Measurements from ENCODE around the gene CHMP1B.
"Not testable (repeated sequence)": the region's sequence is repeated elsewhere in the genome, so short reads cannot be mapped to it uniquely, and the experiment has no call there.

CHMP1B gene

DNA sequence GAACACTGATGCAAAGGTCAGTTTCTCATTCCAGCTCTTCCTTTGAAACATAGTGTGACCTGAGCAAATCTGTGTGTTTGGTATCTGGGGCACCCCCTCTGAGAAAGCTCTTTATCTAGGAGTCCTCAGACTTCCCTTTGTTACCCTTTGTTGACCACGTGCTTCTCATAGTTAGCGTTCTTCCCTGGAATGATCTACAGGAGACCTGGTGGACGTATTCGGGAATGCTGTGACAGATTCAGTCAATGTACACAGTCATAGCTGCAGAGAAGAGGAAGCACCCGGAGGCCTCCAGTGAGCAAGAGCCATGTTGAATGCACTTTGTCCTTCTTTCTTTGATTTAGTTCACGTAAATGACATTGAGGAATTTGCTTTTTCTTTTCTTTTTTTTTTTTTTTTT is 10.7 kb upstream of the CHMP1B start:
- no peak for DNase-seq

DNA sequence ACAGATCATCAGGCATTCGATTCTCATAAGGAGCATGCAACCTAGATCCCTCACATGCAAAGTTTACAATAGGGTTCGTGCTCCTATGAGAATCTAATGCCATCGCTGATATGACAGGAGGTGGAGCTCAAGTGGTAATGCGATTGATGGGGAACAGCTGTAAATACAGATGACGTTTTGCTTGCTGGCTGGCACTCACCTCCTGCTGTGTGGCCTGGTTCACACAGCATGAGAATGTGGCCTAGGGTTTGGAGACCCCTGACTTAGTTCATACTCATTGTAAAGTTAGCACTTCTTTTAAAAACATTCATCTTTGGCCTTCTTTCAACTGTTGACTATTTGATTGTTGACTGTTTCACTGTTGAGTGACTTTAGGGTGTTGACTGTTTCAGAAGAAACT is 8.7 kb upstream of the CHMP1B start:
- peak; percentile 23 for DNase-seq

DNA sequence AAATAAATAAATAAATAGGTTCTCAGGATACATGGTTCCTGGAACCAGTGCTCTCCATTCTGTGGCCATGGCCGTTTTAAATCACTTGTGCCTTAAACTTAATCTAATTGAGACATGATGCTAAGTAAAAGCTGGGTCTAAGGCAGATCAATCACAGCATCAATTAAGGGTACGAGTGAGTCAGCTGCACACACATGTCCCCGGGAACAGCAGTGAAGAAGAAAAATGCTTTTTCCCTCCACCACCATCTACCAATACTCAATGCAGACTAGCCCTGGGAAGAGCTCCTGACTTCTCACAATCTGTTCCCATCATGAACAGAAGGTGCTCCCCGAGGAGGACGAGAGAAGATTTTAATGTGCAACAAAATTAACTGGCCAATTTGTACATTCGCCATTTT is 6.8 kb upstream of the CHMP1B start:
- no peak for DNase-seq

DNA sequence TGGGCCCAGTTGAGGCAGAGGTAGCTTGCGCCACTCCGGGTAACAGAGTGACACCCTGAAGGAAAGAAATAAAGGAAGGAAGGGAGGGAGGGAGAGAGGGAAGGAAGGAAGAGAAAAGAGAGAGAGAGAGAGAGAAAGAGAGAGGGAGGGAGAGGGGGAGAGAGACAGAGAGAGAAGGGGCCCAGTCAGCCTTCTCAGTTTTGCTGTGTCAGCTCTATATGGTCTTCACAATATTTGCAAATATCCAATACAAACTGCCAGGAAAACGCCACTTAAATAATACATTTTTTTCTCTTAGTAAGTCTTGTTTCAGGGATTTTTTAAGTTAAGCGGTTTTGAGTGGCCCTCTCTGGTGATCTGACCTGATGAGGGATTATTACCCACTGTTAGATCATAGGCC is 5.6 kb upstream of the CHMP1B start:
- no peak for DNase-seq

DNA sequence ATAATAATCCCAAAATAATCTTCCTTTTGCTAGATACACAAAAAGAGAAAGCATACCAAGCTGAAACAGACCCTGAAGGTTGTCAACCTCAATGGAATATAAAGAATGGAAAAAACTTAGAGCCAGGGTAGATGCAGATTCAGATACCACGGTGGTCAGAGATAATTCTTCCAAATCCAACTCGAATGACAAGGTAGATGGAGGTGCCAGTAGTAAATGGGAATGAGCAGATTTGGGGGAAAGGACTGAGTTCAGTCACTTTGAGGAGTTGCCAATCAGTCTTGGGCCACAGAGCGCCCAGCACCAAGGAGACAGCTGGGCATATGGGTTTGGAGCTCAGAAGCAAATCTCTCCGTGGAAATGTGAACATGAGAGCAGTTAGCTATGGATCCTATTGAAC is 3.4 kb upstream of the CHMP1B start:
- no peak for DNase-seq

DNA sequence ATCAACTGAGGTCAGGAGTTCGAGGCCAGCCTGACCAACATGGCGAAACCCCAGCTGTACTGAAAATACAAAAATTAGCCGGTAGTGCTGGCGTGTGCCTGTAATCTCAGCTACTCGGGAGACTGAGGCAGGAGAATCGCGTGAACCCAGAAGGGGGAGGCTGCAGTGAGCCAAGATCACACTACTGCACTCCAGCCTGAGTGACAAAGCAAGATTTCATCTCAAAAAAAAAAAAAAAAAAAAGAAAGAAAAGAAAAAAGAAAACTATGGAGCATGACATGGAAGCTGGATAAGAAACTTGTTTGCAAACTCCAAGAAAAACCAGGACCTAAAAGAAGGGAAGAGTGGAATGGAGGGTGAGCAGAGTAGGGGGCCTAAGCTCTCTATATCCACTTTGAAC is 1.9 kb upstream of the CHMP1B start:
- DNase-seq, result no peak

DNA sequence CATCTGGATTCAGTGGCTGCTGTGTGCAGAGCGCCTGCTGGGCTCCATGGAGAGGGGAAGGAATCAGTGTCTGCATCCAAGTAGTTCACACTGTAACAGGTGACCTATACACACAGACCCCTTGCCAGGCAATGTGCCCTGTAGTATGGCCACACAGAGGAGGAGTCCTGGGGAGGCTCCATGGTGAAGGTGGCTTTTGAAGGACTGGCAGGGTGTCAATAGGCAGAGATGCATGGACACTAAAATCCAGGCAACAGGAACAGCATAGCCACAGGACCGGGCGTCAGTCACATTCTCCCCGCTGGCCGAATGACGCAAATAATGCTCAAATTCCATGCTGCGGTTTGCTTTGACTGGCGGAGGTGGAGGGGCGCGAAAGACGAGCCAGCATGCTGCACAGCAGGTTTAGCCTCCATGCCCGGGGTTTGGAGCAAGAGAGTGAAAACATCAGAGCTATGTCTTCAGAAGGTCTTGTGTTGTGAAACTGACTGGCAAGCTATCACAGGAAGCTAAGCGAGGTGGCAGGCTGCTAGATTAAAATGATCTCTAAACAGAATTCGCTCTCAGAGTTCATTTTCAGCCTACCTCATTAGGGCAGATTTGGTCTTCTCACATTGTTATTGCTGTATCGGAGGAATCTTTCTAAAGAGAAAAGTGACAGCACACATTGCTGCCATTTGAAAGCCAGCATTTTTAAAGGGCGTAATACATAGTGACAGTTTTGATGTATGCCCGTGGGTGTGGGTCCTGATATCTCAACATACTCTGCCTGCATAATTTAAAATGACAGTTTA is 1.2 kb upstream of the CHMP1B start:
- DNase-seq, result peak; percentile 82

DNA sequence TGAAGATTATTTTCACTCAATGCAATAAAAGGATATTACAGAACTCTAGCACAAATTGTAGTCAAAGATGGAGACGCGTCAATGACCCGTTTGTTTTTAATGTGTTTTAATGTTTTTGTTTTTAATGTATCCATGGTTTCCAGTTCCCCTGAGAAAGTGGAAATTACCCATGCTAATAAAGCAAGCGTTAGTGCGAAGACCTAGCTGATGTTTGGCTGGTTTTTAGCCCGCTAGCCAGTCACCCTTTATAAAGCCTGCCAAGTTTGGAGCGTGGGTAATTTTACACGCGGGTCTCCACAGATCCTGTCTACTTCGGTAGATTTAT is 430 bp upstream of the CHMP1B start:
- peak; percentile 26 for DNase-seq

DNA sequence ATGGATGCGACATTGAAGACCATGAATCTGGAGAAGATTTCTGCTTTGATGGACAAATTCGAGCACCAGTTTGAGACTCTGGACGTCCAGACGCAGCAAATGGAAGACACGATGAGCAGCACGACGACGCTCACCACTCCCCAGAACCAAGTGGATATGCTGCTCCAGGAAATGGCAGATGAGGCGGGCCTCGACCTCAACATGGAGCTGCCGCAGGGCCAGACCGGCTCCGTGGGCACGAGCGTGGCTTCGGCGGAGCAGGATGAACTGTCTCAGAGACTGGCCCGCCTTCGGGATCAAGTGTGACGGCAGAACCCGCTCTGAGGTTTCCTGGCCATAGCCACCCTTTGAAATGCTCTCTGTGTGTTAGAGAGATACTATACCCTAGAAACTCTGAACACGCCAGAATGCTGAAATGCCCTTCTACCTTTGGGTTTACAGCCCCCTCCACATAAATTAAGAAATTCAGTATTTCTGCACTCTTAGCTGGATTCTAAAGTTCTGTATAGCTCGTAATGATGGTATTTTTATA is 659 bp downstream of the CHMP1B start:
- DNase-seq, result no peak

DNA sequence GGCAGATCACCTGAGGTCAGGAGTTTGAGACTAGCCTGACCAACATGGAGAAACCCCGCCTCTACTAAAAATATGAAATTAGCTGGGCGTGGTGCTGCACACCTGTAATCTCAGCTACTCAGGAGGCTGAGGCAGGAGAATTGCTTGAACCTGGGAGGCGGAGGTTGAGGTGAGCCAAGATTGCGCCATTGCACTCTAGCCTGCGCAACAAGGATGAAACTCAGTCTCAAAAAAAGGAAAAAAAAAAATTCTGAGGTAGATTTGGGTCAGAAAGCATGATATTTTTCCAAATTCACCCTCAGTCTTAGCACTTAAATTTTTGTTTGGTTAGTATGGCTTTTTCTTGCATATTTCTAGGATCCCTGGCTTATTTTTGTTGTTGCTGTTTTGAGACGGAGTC is 3.3 kb downstream of the CHMP1B start:
- not testable (repeated sequence) for DNase-seq

DNA sequence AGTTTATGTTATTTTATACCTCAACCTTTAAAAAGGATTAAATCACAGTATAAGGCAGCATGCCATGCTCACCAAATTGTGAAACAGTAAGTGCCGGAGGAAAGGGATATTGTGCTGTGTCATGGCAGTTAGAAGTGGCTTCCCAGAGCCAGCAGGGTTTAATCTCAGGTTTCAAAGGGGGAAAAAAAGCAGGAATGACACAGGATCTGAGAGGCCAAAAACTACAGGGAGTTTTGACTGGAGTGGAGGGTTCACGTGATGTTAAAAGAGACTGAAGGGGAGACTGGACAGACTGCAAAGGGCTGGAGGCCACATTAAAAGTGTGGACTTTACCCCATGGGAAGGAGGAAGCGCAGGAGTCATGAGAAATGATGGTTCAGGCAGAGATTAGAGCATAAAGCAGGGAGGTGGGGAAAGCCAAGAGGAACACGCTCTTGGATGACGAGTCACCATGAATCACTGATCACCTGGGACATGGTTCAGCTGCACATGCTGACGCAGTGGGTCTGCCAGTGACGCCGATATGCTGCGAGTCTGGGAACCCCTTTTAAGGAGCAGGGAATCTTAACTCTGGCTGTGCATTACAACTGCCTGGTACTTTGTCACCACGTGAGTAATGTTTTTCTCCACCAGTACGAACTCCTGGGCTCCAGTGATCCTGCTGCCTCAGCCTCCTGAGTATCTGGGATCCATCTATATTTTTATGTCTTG is 6.1 kb downstream of the CHMP1B start:
- peak; percentile 64 for DNase-seq

DNA sequence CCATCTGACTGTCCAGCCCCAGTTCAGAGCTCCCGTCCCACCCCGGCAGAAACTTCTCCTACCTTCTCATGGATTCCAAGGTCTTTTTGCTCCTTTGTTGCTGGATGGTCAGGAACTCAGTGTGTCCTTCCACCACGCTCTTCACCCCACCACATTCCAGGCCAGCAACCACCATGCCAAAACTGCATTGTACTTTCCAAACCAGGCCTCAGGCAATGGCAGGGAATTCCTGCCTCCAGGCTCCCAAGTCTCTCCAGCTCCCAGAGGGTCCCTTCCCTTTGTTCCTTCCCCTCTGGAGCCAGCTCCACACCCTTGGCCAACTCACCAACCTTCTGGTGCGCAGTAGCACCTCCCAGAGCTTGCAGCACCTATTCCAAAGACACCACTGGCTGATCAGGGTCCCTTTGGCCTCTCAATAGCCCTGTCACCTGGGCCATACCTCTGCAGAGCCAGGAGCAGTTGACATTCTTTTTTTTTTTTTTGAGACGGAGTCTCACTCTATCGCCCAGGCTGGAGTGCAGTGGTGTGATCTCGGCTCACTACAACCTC is 8.1 kb downstream of the CHMP1B start:
- DNase-seq, result no peak

DNA sequence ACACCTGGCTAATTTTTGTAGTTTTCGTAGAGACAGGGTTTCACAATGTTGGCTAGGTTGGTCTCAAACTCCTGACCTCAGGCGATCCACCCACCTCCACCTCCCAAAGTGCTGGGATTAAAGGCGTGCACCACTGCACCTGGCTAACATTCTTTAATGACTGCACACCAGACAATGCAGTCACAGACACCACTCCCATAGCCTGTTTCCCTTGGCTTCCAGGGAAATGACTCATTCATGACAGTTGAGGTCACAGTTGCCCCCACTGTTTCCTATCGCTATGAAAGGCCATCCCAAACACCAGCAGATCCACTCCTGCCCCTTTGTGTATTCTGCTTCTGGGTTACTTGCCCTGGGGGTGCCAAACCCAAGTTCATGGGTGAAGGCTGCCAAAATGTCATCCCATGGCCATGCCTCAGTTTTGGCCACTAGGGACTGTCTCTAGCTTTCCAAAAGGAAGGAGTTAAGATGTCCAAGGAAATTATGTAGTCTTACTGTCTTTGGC is 8.7 kb downstream of the CHMP1B start:
- no peak for DNase-seq

DNA sequence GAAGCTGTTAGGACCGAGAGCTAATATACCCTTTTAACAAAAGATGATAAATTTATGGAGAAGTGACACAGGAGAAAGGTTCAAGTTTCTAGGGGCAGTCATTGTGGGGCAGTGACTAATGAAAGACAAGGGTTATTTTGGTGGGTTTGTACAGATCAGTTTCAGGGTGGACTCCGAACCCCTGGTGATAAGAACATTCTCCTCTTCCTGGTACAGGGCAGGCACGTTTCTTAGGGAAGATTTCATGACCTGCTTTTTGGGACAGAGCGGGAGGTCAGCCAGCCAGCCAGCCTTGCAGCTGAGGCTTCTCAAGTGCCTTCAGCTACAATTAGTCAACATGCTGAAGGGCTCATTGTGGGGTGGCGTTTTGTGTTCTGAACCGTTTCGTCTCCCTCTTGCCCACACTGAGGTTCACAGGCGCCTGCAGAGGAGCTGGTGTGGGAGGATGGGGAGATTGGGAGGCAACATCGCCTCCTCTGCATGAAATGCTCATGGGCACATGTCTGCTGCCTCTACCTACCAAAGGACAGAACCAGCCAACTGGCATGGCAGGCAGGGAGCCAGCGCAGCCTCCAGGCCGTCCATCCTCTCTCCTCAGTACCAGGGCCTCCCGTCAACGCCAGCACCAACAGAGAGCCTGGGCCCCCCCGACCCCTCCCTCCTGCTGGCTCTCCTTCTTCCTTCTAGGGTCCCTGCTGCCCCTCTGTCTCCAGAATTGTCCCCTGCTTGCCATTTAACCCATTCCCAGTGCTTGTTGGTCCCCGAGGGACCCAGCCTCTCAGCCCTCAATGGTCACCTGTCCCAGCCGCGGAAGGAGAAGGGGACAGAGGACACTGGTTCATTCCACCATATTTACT is 9.6 kb downstream of the CHMP1B start:
- DNase-seq, result no peak

DNA sequence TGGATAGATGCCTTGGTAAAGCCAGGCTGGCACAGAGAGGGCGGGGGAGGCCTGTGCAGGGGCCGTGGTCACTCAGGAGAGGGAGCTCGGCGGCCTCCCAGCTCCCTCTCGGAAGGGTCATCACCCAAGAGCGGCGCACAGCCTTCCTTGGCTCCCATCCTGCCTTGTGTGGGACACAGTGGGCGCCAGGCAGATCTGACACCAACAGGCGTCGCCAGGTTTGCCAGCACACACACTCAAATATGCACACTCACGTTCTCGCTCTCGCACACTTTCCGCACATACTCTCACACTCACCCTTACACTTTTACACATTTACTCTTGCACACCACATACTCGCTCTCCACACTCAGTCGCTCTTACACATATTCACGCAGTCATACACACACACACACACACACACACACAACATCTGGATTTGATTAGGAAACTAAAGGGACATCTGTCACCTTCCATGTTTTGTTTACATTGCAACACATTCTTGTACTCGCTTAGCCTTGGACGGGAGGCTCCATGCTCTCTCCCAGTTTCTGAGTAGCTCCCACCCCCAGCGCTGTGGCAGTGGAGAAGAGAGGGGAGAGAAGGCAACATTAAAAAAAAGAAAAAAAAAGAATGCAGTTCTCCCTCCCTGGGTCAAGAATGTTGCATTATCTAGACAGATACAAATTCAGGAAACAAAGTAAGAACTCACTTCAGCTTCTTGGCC is 10.5 kb downstream of the CHMP1B start:
- no peak for DNase-seq

DNA sequence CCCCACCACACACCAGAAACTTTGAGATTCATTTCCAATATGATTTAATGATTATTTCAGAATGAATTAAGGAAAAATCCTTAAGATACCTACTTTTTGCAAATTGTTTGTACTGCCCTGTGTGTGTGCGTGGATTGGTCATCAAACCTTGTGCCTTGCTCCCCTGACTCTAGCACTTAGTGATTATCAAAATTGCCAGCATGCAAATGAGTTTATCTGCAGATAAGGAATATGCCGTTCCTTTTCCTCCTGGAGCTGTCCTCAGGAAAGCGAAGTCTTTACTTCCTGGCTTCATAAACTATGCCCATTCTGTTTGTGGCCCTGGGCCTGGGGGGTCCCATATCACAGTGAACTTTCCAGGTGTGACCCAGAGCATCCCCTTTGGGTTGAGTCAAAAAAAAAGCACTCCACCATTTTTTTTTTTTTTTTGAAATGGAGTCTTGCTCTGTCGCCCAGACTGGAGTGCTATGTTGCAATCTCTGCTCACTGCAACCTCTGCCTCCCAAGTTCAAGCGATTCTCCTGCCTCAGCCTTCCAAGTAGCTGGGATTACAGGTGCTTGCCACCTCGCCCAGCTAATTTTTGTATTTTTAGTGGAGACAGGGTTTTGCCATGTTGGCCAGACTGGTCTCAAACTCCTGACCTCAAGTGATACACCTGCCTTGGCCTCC is 11.4 kb downstream of the CHMP1B start:
- DNase-seq, result no peak

DNA sequence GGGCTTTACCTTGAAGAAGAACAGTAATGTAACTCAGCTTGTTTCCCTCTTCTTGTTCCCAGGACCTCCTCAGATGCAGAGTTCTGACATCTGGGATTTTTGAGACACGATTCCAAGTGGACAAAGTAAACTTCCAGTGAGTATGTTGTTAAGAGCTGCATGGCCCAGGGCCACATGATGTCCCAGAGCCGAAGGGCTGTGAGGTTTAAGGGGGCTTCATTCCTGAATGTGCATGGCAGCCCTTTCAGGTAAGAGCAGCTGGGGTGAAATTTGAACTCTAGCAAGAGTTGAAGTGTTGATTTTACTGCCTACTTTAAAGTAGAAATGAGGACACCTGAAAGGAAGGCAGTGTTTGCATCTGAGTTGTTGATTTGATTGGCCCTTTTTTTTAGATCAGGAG is 13.3 kb downstream of the CHMP1B start:
- no peak for DNase-seq

DNA sequence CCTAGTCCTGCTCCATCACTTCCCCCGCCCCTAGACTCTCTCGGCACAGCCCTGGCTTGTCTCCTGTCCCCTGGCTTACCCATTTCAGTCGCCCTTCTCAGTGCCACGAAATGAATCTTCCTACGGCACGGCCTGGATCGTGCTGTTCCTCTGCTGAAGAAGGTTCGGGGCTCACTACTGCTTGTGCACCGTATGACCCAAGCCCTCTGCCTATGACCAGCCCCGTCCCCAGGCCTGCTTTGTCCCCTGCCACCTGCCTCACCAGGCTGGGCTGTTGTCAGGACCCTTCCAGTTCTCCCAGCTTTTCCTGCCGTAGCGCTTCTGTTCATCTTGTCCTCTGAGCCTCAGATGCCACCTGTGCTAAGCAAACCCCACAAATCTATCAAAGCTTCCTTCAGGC is 13.9 kb downstream of the CHMP1B start:
- no peak for DNase-seq

DNA sequence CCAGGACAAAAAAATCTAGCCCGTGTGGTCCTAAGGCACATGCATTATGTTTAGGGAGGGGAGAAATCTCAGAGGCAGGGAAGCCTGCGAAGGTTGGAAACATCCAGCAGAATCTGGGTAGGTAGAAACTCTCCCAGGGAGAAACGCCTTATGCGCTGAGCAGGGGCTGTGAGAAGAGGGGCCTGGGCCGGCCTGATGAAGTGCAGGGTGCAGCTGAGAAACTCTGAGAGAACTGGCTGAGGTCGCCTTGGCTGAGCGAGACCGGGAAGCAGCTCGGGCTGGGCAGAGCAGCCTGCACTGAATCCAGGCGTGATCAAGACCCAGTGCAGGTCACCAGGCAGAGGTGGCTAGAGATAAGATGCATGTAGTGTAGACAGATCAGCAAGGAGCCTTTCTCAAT is 15.1 kb downstream of the CHMP1B start:
- DNase-seq, result no peak

DNA sequence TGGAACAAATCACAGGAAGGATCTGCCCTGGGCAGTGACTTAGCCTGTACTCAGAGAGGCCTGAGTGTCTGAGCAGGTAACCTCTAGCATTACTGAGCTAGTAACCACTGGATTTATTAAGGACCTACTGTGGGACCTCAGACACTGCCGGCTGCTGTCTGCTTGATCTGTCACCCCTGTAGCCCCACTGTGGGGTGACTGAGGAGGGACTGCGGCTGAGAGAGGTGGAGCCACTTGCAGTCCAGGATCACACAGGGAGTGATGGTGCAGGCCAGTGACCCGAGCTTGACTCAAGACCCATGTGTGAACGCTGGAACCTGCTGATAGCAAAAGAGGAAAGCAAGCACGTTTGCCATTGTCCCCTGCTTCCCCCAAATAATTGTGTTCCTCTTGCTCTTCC is 15.6 kb downstream of the CHMP1B start:
- no peak for DNase-seq

DNA sequence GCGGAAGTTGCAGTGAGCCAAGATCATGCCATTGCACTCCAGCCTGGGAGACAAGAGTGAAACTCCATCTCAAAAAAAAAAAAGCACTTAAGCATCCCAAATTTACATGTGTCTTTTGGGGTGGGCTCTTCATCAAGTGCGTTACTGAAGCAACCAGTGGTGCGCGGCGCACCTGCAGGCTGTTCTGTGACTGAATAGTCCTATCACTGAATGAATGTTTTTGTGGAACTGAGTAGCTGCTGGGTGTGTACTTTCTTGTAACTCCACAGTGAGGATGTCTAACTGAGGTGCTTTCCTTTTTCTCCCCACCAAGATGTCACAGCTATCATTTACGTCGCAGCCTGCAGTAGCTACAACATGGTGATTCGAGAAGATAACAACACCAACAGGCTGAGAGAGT is 17.0 kb downstream of the CHMP1B start:
- DNase-seq, result no peak

DNA sequence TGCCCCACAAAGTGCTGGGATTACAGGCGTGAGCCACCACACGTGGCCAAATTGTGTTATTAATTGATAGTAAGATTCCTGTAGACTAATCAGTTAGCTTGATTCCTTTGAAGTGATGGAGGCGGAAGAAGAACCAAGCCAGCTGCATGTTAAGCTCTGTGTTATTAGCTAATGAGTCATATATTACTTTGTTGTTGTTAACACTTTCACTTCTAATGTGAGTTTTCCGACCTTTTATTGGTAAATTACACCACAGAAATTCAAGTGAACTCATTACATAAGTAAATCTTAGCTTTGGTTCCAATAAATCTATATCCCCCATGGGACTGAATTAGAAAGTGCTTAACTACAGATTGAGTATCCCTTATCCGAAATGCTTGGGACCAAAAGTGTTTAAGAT is 20.3 kb downstream of the CHMP1B start:
- DNase-seq, result no peak

All from SHP77 treated with DMSO at 0.1 percent for 48 hours (cell line).